ENCODE measurements around the gene KLRB1. TPM values are rescaled to one million over a fixed set of nuclear protein-coding genes. Genes with fewer than 3 reads are reported as not detected.

KLRB1 gene
- total RNA-seq, 2 donors from 2014 or later: 1.7 to 2.6 TPM

GRCh38 chr12:9640024-9640423, 32.3 kb upstream of the KLRB1 start:
- H3K9me3 ChIP-seq: no peaks in the 10 kb centered on the region
- intact Hi-C loops (cut with DNase I): no loop called here
- H3K4me1 ChIP-seq: no peaks in the 10 kb centered on the region
- H3K36me3 ChIP-seq: no peaks in the 10 kb centered on the region
- no peak overlapping the region for H3K27ac ChIP-seq
- H3K4me3 ChIP-seq: no peak overlapping the region
- no peak overlapping the region for H3K9ac ChIP-seq (ENCODE audit: low read depth in 2 of 2, low read length in 2 of 2)
- no peaks in the 10 kb centered on the region for H3K27me3 ChIP-seq
- no peak for DNase-seq
- TF ChIP-seq CTCF (IDR thresholded peaks at IDR 0.05): no peak

GRCh38 chr12:9636851-9637206, 29.1 kb upstream of the KLRB1 start:
- H3K27me3 ChIP-seq: no peaks in the 10 kb centered on the region
- H3K9me3 ChIP-seq: no peaks in the 10 kb centered on the region
- H3K36me3 ChIP-seq: no peaks in the 10 kb centered on the region
- H3K27ac ChIP-seq: no peak overlapping the region
- no peak for DNase-seq
- no peak for TF ChIP-seq CTCF (IDR thresholded peaks at IDR 0.05)
- intact Hi-C loops (cut with DNase I): no loop called here
- no peaks in the 10 kb centered on the region for H3K4me1 ChIP-seq
- H3K9ac ChIP-seq (ENCODE audit: low read depth in 2 of 2, low read length in 2 of 2): no peak overlapping the region
- no peak overlapping the region for H3K4me3 ChIP-seq

GRCh38 chr12:9636150-9636850, 28.6 kb upstream of the KLRB1 start:
- no peaks in the 10 kb centered on the region for H3K36me3 ChIP-seq
- intact Hi-C loops (cut with DNase I): no loop called here
- TF ChIP-seq CTCF (IDR thresholded peaks at IDR 0.05): no peak
- no peaks in the 10 kb centered on the region for H3K4me1 ChIP-seq
- no peak overlapping the region for H3K4me3 ChIP-seq
- DNase-seq: no peak
- no peaks in the 10 kb centered on the region for H3K27me3 ChIP-seq
- no peak overlapping the region for H3K27ac ChIP-seq
- H3K9ac ChIP-seq (ENCODE audit: low read depth in 2 of 2, low read length in 2 of 2): no peak overlapping the region
- no peaks in the 10 kb centered on the region for H3K9me3 ChIP-seq

GRCh38 chr12:9634969-9635754, 27.4 kb upstream of the KLRB1 start:
- Histone ChIP-seq H3K27me3 (no peaks in the 10 kb centered on the region), H3K9me3 (no peaks in the 10 kb centered on the region), H3K27ac (no peak overlapping the region), H3K4me1 (no peaks in the 10 kb centered on the region), H3K36me3 (no peaks in the 10 kb centered on the region), H3K4me3 (no peak overlapping the region), H3K9ac (ENCODE audit: low read depth in 2 of 2, low read length in 2 of 2) (no peak overlapping the region)
- intact Hi-C loops (cut with DNase I): loop anchor here (2.0 kb wide), 1 partner anchor 72 kb away; no protein-coding TSS in a partner anchor
- TF ChIP-seq CTCF (IDR thresholded peaks at IDR 0.05): no peak
- no peak for DNase-seq

GRCh38 chr12:9634177-9634803, 26.6 kb upstream of the KLRB1 start:
- H3K9ac ChIP-seq (ENCODE audit: low read depth in 2 of 2, low read length in 2 of 2): no peak overlapping the region
- no peaks in the 10 kb centered on the region for H3K27me3 ChIP-seq
- TF ChIP-seq CTCF (IDR thresholded peaks at IDR 0.05): peak; percentile 78
- no peak overlapping the region for H3K27ac ChIP-seq
- intact Hi-C loops (cut with DNase I): loop anchor here (2.0 kb wide), 1 partner anchor 73 kb away; no protein-coding TSS in a partner anchor
- H3K9me3 ChIP-seq: no peaks in the 10 kb centered on the region
- peak; percentile 75 for DNase-seq
- no peaks in the 10 kb centered on the region for H3K36me3 ChIP-seq
- no peak overlapping the region for H3K4me3 ChIP-seq
- H3K4me1 ChIP-seq: no peaks in the 10 kb centered on the region
